B cell (primary cell): ENCODE data around the gene ZDHHC1. TPM values are rescaled to one million over a fixed set of nuclear protein-coding genes. Genes with fewer than 3 reads are reported as not detected.

Experiments used
- ATAC-seq: fragments of 200-7000 bp; cut with Tn5 transposase; one replicate; pipeline ENCODE4 v1.10.0; 2021; ENCODE audit warnings: low read depth, mild to moderate bottlenecking, moderate number of reproducible peaks, moderate library complexity
- CTCF ChIA-PET: fragments of 350-600 bp; sonication (Branson Sonifier 250); formaldehyde crosslinking; loops from one replicate; lab custom pipeline; 2021; ENCODE audit warnings: antibody characterized with exemption, inconsistent platforms; lab: Charles Lee
- POLR2A ChIA-PET: fragments of 350-600 bp; sonication (Branson Sonifier 250); formaldehyde crosslinking; loops from one replicate; lab custom pipeline; 2021; ENCODE audit warnings: antibody characterized with exemption; lab: Charles Lee
- DNase-seq: peaks from one replicate; pipeline ENCODE4 v3.0.0; 2013
- H2AFZ ChIP-seq: 2 replicates; pipeline ENCODE4 v1.6.1; 2012; ENCODE audit warnings: mild to moderate bottlenecking, low read depth, low read length; ENCODE audit not compliant: insufficient read depth, poor library complexity, severe bottlenecking
- H3K27ac ChIP-seq, 2 donors: 1 replicate in 1 of 2; 2 replicates in 1 of 2; pipeline ENCODE4 v1.5.1; 2012 to 2013; ENCODE audit warnings: low read length in 2 of 2, mild to moderate bottlenecking in 2 of 2, moderate library complexity in 1 of 2
- H3K27me3 ChIP-seq, 4 experiments: fragments of 200-600 bp in 1 of 4; sonication (generic) in 1 of 4; replicated peaks in 1 of 4; 1 replicate in 2 of 4; 2 replicates in 2 of 4; pipeline versions ENCODE4 v1.6.1 to v1.7.0; 2013 to 2016; ENCODE audit warnings: low read length in 3 of 4, mild to moderate bottlenecking in 2 of 4, mixed read lengths in 1 of 4, moderate library complexity in 1 of 4; ENCODE audit not compliant: insufficient read depth in 4 of 4, control insufficient read depth in 3 of 4; ENCODE audit errors: control extremely low read depth in 1 of 4
- H3K36me3 ChIP-seq, 2 experiments: replicated peaks in 1 of 2; 1 replicate in 1 of 2; 2 replicates in 1 of 2; pipeline versions ENCODE4 v1.6.1 to v1.7.1; 2013; ENCODE audit warnings: low read length in 1 of 2; ENCODE audit not compliant: insufficient read depth in 2 of 2, control insufficient read depth in 1 of 2; ENCODE audit errors: control extremely low read depth in 1 of 2, extremely low read depth in 1 of 2
- H3K4me1 ChIP-seq, 2 donors: fragments of 200-600 bp in 1 of 2; sonication (generic) in 1 of 2; 1 replicate in 1 of 2; 2 replicates in 1 of 2; pipeline versions ENCODE4 v1.5.1 to v1.6.1; 2013 to 2017; ENCODE audit warnings: low read length in 2 of 2; ENCODE audit not compliant: control insufficient read depth in 2 of 2, insufficient read depth in 2 of 2
- H3K4me2 ChIP-seq: replicated peaks from 2 replicates; pipeline ENCODE3; 2012; ENCODE audit warnings: mild to moderate bottlenecking, low read depth, low read length; ENCODE audit not compliant: poor library complexity, severe bottlenecking
- H3K4me3 ChIP-seq, 5 experiments: fragments of 200-600 bp in 1 of 5; sonication (generic) in 1 of 5; 1 replicate in 3 of 5; 2 replicates in 2 of 5; pipeline versions ENCODE4 v1.5.1 to v1.7.0; 2011 to 2016; ENCODE audit warnings: low read length in 4 of 5, mild to moderate bottlenecking in 4 of 5, low read depth in 2 of 5, control low read depth in 1 of 5, moderate library complexity in 1 of 5; ENCODE audit not compliant: insufficient read depth in 1 of 5; ENCODE audit errors: control extremely low read depth in 1 of 5, extremely low read depth in 1 of 5
- H3K79me2 ChIP-seq: fragments of 200-600 bp; sonication (generic); one replicate; pipeline ENCODE4 v1.6.0; 2016; ENCODE audit warnings: low read length; ENCODE audit not compliant: control insufficient read depth, insufficient read depth
- H3K9ac ChIP-seq: fragments of 200-600 bp; sonication (generic); 2 replicates; pipeline ENCODE4 v1.6.1; 2017; ENCODE audit warnings: mild to moderate bottlenecking, low read length, moderate library complexity
- H3K9me3 ChIP-seq, 3 donors: one replicate each; pipeline versions ENCODE4 v1.6.1 to v1.7.1; 2013; ENCODE audit warnings: low read length in 2 of 3; ENCODE audit not compliant: control insufficient read depth in 2 of 3, insufficient read depth in 1 of 3; ENCODE audit errors: control extremely low read depth in 1 of 3
- H4K20me1 ChIP-seq: 2 replicates; pipeline ENCODE4 v1.6.0; 2012; ENCODE audit warnings: mild to moderate bottlenecking, low read length; ENCODE audit not compliant: insufficient read depth, control insufficient read depth, poor library complexity, severe bottlenecking
- H3K27ac Mint-ChIP-seq: one replicate; pipeline ENCODE4 v1.8.0; 2021; ENCODE audit warnings: mixed read lengths
- H3K27me3 Mint-ChIP-seq: one replicate; pipeline ENCODE4 v1.8.0; 2021; ENCODE audit warnings: mixed read lengths
- H3K4me1 Mint-ChIP-seq: one replicate; pipeline ENCODE4 v1.8.0; 2021; ENCODE audit warnings: mixed read lengths
- H3K4me3 Mint-ChIP-seq: one replicate; pipeline ENCODE4 v1.8.0; 2021; ENCODE audit warnings: mixed read lengths
- H3K9me3 Mint-ChIP-seq: one replicate; pipeline ENCODE4 v1.8.0; 2022; ENCODE audit warnings: mixed read lengths; ENCODE audit not compliant: insufficient read depth
- CTCF ChIP-seq: fragments of 200-600 bp; IDR thresholded peaks from one replicate; pipeline ENCODE4 v1.8.0; 2022; ENCODE audit warnings: antibody characterized with exemption, mild to moderate bottlenecking
- EZH2 ChIP-seq: IDR thresholded peaks from 2 replicates; pipeline ENCODE4 v1.6.1; 2012; ENCODE audit warnings: borderline replicate concordance, low read depth, mild to moderate bottlenecking, moderate library complexity, low read length; ENCODE audit not compliant: insufficient read depth, poor library complexity, severe bottlenecking
- WGBS: methylation state at CpG from one replicate; pipeline ENCODE4 v1.1.5; 2013; ENCODE audit warnings: missing lambda C conversion rate; ENCODE audit not compliant: insufficient coverage; 5-methylcytosine and 5-hydroxymethylcytosine counted together
- intact Hi-C: fragments of 100-400 bp; cut with micrococcal nuclease; formaldehyde crosslinking; loops from one replicate; pipeline ENCODE4 v1.10.0; 2022
- polyA plus RNA-seq: library from polyadenylated mRNA; depleted of rRNA; stranded (reverse); fragments of >200 nt; gene quantifications from 2 replicates; pipeline ENCODE4 v1.2.3, GENCODE V29; 2012
- total RNA-seq, 2 donors: library from RNA; stranded (reverse); fragments of 120-200 nt in 1 of 2; gene quantifications; 1 replicate in 1 of 2; 2 replicates in 1 of 2; pipeline versions ENCODE4 v1.2.3 to v1.2.4, GENCODE V29; 2013 to 2022

The ZDHHC1 gene
- total and polyA plus RNA-seq, 2 donors (not counting 1 experiment from before 2014, with no cell fraction given), result 0.58 to 2.8 TPM

GRCh38 chr16:67430504-67430976 is 14.3 kb upstream of the ZDHHC1 start:
- Histone ChIP-seq H3K36me3 (no peaks in the 10 kb centered on the region), H3K9me3 (no peaks in the 10 kb centered on the region), H3K27me3 (peaks cover 0 to 36% (median 17%) of the 10 kb centered on the region in 4 experiments), H3K79me2 (no peaks in the 10 kb centered on the region), H3K9ac (peak overlapping the region; percentile 60), H3K4me2 (peak overlapping the region; percentile 92), H3K4me3 (peak overlapping the region in 4 of 5 experiments; percentile 21 to 62 (median 44)), H4K20me1 (no peaks in the 10 kb centered on the region), H3K4me1 (peaks cover 25 to 31% of the 10 kb centered on the region in 2 donors), H3K27ac (no peak overlapping the region), H2AFZ (peak overlapping the region; percentile 74)
- WGBS, result under 1% methylated on average over 50 of the region's 53 CpGs
- TF ChIP-seq CTCF, result no peak
- TF ChIP-seq EZH2, result peak; percentile 93
- peak; percentile 65 for DNase-seq
- intact Hi-C loops, result no loop called here
- ChIA-PET POLR2A (interaction anchor here (0.6 kb wide), 1 partner anchor 172 kb away, joined by 4 read pairs; no protein-coding TSS in a partner anchor), CTCF (interaction anchor here (0.8 to 1.2 kb wide), 2 partner anchors 18 to 91 kb away, joined by 3 to 4 read pairs; no protein-coding TSS in a partner anchor)
- Mint-ChIP-seq H3K9me3 (no peaks in the 10 kb centered on the region), H3K27me3 (peaks cover 40% of the 10 kb centered on the region), H3K27ac (no peak overlapping the region), H3K4me1 (peaks cover 30% of the 10 kb centered on the region), H3K4me3 (peak overlapping the region; percentile 89)
- peak; percentile 21 for ATAC-seq

GRCh38 chr16:67429799-67430503 is 13.7 kb upstream of the ZDHHC1 start:
- no peak for DNase-seq
- Mint-ChIP-seq H3K4me3 (peak overlapping the region; percentile 89), H3K9me3 (no peaks in the 10 kb centered on the region), H3K27me3 (peaks cover 46% of the 10 kb centered on the region), H3K27ac (no peak overlapping the region), H3K4me1 (peaks cover 25% of the 10 kb centered on the region)
- peak overlapping the region; percentile 74 for H2AFZ ChIP-seq
- H4K20me1 ChIP-seq, result no peaks in the 10 kb centered on the region
- peak overlapping the region; percentile 60 for H3K9ac ChIP-seq
- peak overlapping the region in 4 of 5 experiments; percentile 21 to 62 (median 44) for H3K4me3 ChIP-seq
- no peaks in the 10 kb centered on the region for H3K36me3 ChIP-seq
- H3K4me2 ChIP-seq, result peak overlapping the region; percentile 92
- WGBS, result 27% methylated on average over 8 of the region's 13 CpGs
- H3K27ac ChIP-seq, result no peak overlapping the region
- H3K79me2 ChIP-seq, result no peaks in the 10 kb centered on the region
- no peak for ATAC-seq
- H3K4me1 ChIP-seq, result peaks cover 20 to 25% of the 10 kb centered on the region in 2 donors
- CTCF ChIA-PET, result interaction anchor here (2.0 to 4.1 kb wide), 5 partner anchors 12 to 59 kb away, joined by 6 to 81 read pairs (median 20); partner anchors contain the start of gene ZDHHC1
- POLR2A ChIA-PET, result no interaction called here
- H3K27me3 ChIP-seq, result peaks cover 0 to 39% (median 17%) of the 10 kb centered on the region in 4 experiments
- intact Hi-C loops, result no loop called here
- TF ChIP-seq CTCF (no peak), EZH2 (no peak)
- H3K9me3 ChIP-seq, result no peaks in the 10 kb centered on the region
